IPS DF 4.7 (cell line): ENCODE data around the gene WDR70.
A peak's percentile ranks its signal among the peaks of the same experiment; 100 is the strongest.
"Not testable (repeated sequence)": the region's sequence is repeated elsewhere in the genome, so short reads cannot be mapped to it uniquely, and the experiment has no call there.

Source experiments
- DNase-seq: peaks from one replicate; pipeline ENCODE4 v3.0.0-alpha.2; 2013; ENCODE audit warnings: low spot score; ENCODE audit errors: extremely low read depth

The WDR70 gene

GRCh38 chr5:37379100-37379628 is at the start of gene WDR70:
WDR70 (plus strand) TSS chr5:37379318; CDS start chr5:37379368, 50 bp downstream.
- peak; percentile 46 for DNase-seq

GRCh38 chr5:37334754-37335153 is 44.4 kb upstream of the WDR70 start:
- DNase-seq, result not testable (repeated sequence)

- DNase-seq, result not testable (repeated sequence)
These were observed 36.4 kb upstream of the WDR70 start for GRCh38 chr5:37342741-37343140.

- no peak for DNase-seq
These were observed 24.0 kb upstream of the WDR70 start for GRCh38 chr5:37355161-37355560.

GRCh38 chr5:37370550-37370863 is 8.6 kb upstream of the WDR70 start:
- DNase-seq, result no peak

GRCh38 chr5:37370864-37371726 is 8.0 kb upstream of the WDR70 start, which contains the start of gene NUP155:
NUP155 (minus strand) TSS chr5:37371106; CDS start chr5:37370977, 129 bp downstream.
- DNase-seq, result peak; percentile 95

GRCh38 chr5:37375091-37375490 is 4.0 kb upstream of the WDR70 start:
- no peak for DNase-seq

- not testable (repeated sequence) for DNase-seq
These were observed 1.1 kb upstream of the WDR70 start for GRCh38 chr5:37378066-37378465.

- DNase-seq, result no peak
These were observed 12.5 kb downstream of the WDR70 start for GRCh38 chr5:37391591-37391990.

GRCh38 chr5:37396352-37396751 is 17.2 kb downstream of the WDR70 start:
- no peak for DNase-seq

- DNase-seq, result no peak
These were observed 21.4 kb downstream of the WDR70 start for GRCh38 chr5:37400501-37400900.

- DNase-seq, result no peak
These were observed 33.4 kb downstream of the WDR70 start for GRCh38 chr5:37412515-37412914.

- not testable (repeated sequence) for DNase-seq
These were observed 36.3 kb downstream of the WDR70 start for GRCh38 chr5:37415456-37415855.

- DNase-seq, result no peak
These were observed 38.2 kb downstream of the WDR70 start for GRCh38 chr5:37417347-37417746.

- no peak for DNase-seq
These were observed 45.3 kb downstream of the WDR70 start for GRCh38 chr5:37424441-37424840.

- DNase-seq, result no peak
These were observed 48.9 kb downstream of the WDR70 start for GRCh38 chr5:37428044-37428443.

GRCh38 chr5:37435261-37435660 is 56.1 kb downstream of the WDR70 start:
- no peak for DNase-seq

GRCh38 chr5:37436146-37436934 is 57.2 kb downstream of the WDR70 start:
- no peak for DNase-seq

GRCh38 chr5:37437711-37438110 is 58.6 kb downstream of the WDR70 start:
- no peak for DNase-seq

GRCh38 chr5:37445783-37446182 is 66.7 kb downstream of the WDR70 start:
- DNase-seq, result not testable (repeated sequence)

GRCh38 chr5:37448941-37449340 is 69.8 kb downstream of the WDR70 start:
- no peak for DNase-seq

- DNase-seq, result not testable (repeated sequence)
These were observed 72.9 kb downstream of the WDR70 start for GRCh38 chr5:37451991-37452390.
